Liver (tissue), 9 donors: Measurements from ENCODE around the gene PRAC1. TPM values are rescaled to one million over a fixed set of nuclear protein-coding genes. Genes with fewer than 3 reads are reported as not detected.

ENCODE experiments used
- DNase-seq: peaks from one replicate; pipeline ENCODE4 v3.0.0-alpha.2; 2017; ENCODE audit warnings: low spot score
- H3K27ac ChIP-seq, 2 donors: one replicate each; pipeline ENCODE4 v1.7.0; 2013; ENCODE audit warnings: inconsistent platforms in 2 of 2, low read length in 2 of 2, control low read depth in 1 of 2, low read depth in 1 of 2, mild to moderate bottlenecking in 1 of 2
- H3K27me3 ChIP-seq, 4 donors: one replicate each; pipeline versions ENCODE4 v1.6.1 to v1.7.0; 2013; ENCODE audit warnings: low read length in 3 of 4, inconsistent platforms in 1 of 4, mild to moderate bottlenecking in 1 of 4, moderate library complexity in 1 of 4; ENCODE audit not compliant: control insufficient read depth in 4 of 4, insufficient read depth in 4 of 4
- H3K36me3 ChIP-seq, 4 donors: one replicate each; pipeline versions ENCODE4 v1.6.1 to v1.7.0; 2013; ENCODE audit warnings: low read length in 3 of 4, mild to moderate bottlenecking in 3 of 4, low read depth in 1 of 4, moderate library complexity in 1 of 4; ENCODE audit not compliant: control insufficient read depth in 4 of 4, insufficient read depth in 3 of 4
- H3K4me1 ChIP-seq, 4 donors: one replicate each; pipeline versions ENCODE4 v1.6.1 to v1.7.0; 2013; ENCODE audit warnings: low read length in 3 of 4, mild to moderate bottlenecking in 3 of 4, moderate library complexity in 1 of 4; ENCODE audit not compliant: control insufficient read depth in 4 of 4, insufficient read depth in 4 of 4
- H3K4me3 ChIP-seq, 3 donors: one replicate each; pipeline versions ENCODE4 v1.6.1 to v1.7.0; 2013; ENCODE audit warnings: low read length in 3 of 3, control low read depth in 1 of 3, low read depth in 1 of 3, mild to moderate bottlenecking in 1 of 3
- H3K9ac ChIP-seq, 2 donors: one replicate each; pipeline ENCODE4 v1.7.0; 2013; ENCODE audit warnings: low read length in 2 of 2, mild to moderate bottlenecking in 2 of 2, moderate library complexity in 2 of 2, control low read depth in 1 of 2, low read depth in 1 of 2
- H3K9me3 ChIP-seq, 4 donors: one replicate each; pipeline versions ENCODE4 v1.6.1 to v1.7.0; 2013; ENCODE audit warnings: low read length in 3 of 4; ENCODE audit not compliant: control insufficient read depth in 4 of 4
- ATF3 ChIP-seq: IDR thresholded peaks from 2 replicates; pipeline ENCODE4 v1.6.1; 2016; ENCODE audit warnings: antibody characterized with exemption
- CTCF ChIP-seq: fragments of 150-350 bp; IDR thresholded peaks from 2 replicates; pipeline ENCODE4 v1.5.1; 2017; ENCODE audit warnings: improper control_type of control experiment, low read depth, low read length; ENCODE audit not compliant: missing input control
- EGR1 ChIP-seq, 2 donors: IDR thresholded peaks; 2 replicates each; pipeline ENCODE4 v1.6.1; 2016 to 2018; ENCODE audit warnings: antibody characterized with exemption in 2 of 2, low read depth in 2 of 2
- FOXA1 ChIP-seq: IDR thresholded peaks from 2 replicates; pipeline ENCODE4 v1.6.1; 2016; ENCODE audit warnings: antibody characterized with exemption
- FOXA2 ChIP-seq: IDR thresholded peaks from 2 replicates; pipeline ENCODE4 v1.6.1; 2016; ENCODE audit warnings: antibody characterized with exemption
- GABPA ChIP-seq, 2 donors: IDR thresholded peaks in 1 of 2; conservative IDR thresholded peaks in 1 of 2; 2 replicates each; pipeline ENCODE4 v1.6.1; 2016; ENCODE audit warnings: antibody characterized with exemption in 2 of 2, mild to moderate bottlenecking in 1 of 2, moderate library complexity in 1 of 2
- HNF4A ChIP-seq, 2 donors: conservative IDR thresholded peaks; 2 replicates each; pipeline ENCODE4 v1.6.1; 2016; ENCODE audit warnings: antibody characterized with exemption in 2 of 2, mild to moderate bottlenecking in 2 of 2
- HNF4G ChIP-seq: IDR thresholded peaks from 2 replicates; pipeline ENCODE4 v1.6.1; 2016; ENCODE audit warnings: antibody characterized with exemption
- JUND ChIP-seq, 2 donors: IDR thresholded peaks; 2 replicates each; pipeline ENCODE4 v1.6.1; 2016; ENCODE audit warnings: antibody characterized with exemption in 2 of 2
- MAX ChIP-seq: IDR thresholded peaks from 2 replicates; pipeline ENCODE4 v1.6.1; 2016; ENCODE audit warnings: antibody characterized with exemption
- NR2F2 ChIP-seq: IDR thresholded peaks from 2 replicates; pipeline ENCODE4 v1.6.1; 2016; ENCODE audit warnings: antibody characterized with exemption
- RAD21 ChIP-seq, 2 donors: IDR thresholded peaks; 2 replicates each; pipeline ENCODE4 v1.6.1; 2016; ENCODE audit warnings: antibody characterized with exemption in 2 of 2, mild to moderate bottlenecking in 2 of 2
- REST ChIP-seq: IDR thresholded peaks from 2 replicates; pipeline ENCODE4 v1.6.1; 2016; ENCODE audit warnings: antibody characterized with exemption, mild to moderate bottlenecking
- RXRA ChIP-seq, 2 donors: IDR thresholded peaks; 2 replicates each; pipeline ENCODE4 v1.6.1; 2017 to 2018; ENCODE audit warnings: antibody characterized with exemption in 2 of 2, mild to moderate bottlenecking in 1 of 2
- SP1 ChIP-seq: IDR thresholded peaks from 2 replicates; pipeline ENCODE4 v1.6.1; 2018; ENCODE audit warnings: antibody characterized with exemption, mild to moderate bottlenecking
- TAF1 ChIP-seq: conservative IDR thresholded peaks from 2 replicates; pipeline ENCODE4 v1.6.1; 2016; ENCODE audit warnings: antibody characterized with exemption, mild to moderate bottlenecking
- YY1 ChIP-seq: IDR thresholded peaks from 2 replicates; pipeline ENCODE4 v1.6.1; 2016; ENCODE audit warnings: antibody characterized with exemption, mild to moderate bottlenecking
- ZBTB33 ChIP-seq: IDR thresholded peaks from 2 replicates; pipeline ENCODE4 v1.6.1; 2016; ENCODE audit warnings: antibody characterized with exemption
- WGBS: extraction: QIAGEN DNeasy Blood & Tissue Kit; methylation state at CpG from one replicate; pipeline ENCODE4 v1.1.7; 2013; 5-methylcytosine and 5-hydroxymethylcytosine counted together
- polyA plus RNA-seq, 2 donors: library from polyadenylated mRNA; stranded (reverse) in 1 of 2; unstranded in 1 of 2; fragments of 200-250 nt in 1 of 2; fragments of >200 nt in 1 of 2; fragmentation: Nextera tagmentation in 1 of 2; extraction: Ambion mirVana in 1 of 2; gene quantifications; one replicate each; pipeline versions ENCODE4 v1.2.1 to v1.2.3, GENCODE V29; 2013 to 2015
- total RNA-seq, 2 donors: library from RNA; depleted of rRNA; stranded (reverse); fragments of >200 nt; gene quantifications; one replicate each; pipeline ENCODE4 v1.2.3, GENCODE V29; 2014
- donor health status: healthy.
- donor health status: healthy.
- donor health status: healthy.
- donor health status: healthy.
- donor health status: healthy.

Gene PRAC1
- total and polyA plus RNA-seq, 4 donors, result not detected

GRCh38 chr17:48693178-48693577, 29.1 kb downstream of the PRAC1 start:
- Histone ChIP-seq H3K36me3 (no peaks in the 10 kb centered on the region), H3K4me3 (no peak overlapping the region), H3K4me1 (no peaks in the 10 kb centered on the region), H3K27me3 (peaks cover 0 to 3% (median 1%) of the 10 kb centered on the region in 4 donors), H3K9me3 (no peaks in the 10 kb centered on the region), H3K27ac (no peak overlapping the region), H3K9ac (no peak overlapping the region)
- TF ChIP-seq FOXA1 (no peak), REST (no peak), EGR1 (IDR thresholded peaks at IDR 0.05; ENCODE audit: low read depth in 2 of 2) (no peak), ATF3 (no peak), NR2F2 (no peak), YY1 (no peak), ZBTB33 (no peak)
- 28% methylated on average over 1 of the region's 1 CpG for WGBS
- DNase-seq, result no peak

GRCh38 chr17:48692049-48692448, 30.3 kb downstream of the PRAC1 start:
- Histone ChIP-seq H3K4me3 (no peak overlapping the region), H3K36me3 (no peaks in the 10 kb centered on the region), H3K27ac (no peak overlapping the region), H3K4me1 (no peaks in the 10 kb centered on the region), H3K9ac (no peak overlapping the region), H3K9me3 (no peaks in the 10 kb centered on the region), H3K27me3 (peaks cover 0 to 3% (median 1%) of the 10 kb centered on the region in 4 donors)
- 81% methylated on average over 1 of the region's 1 CpG for WGBS
- no peak for DNase-seq
- no peak for TF ChIP-seq EGR1 (IDR thresholded peaks at IDR 0.05; ENCODE audit: low read depth in 2 of 2)
- TF ChIP-seq TAF1, result no peak
- TF ChIP-seq ATF3, result no peak
- TF ChIP-seq RXRA (IDR thresholded peaks at IDR 0.05), result no peak
- TF ChIP-seq RAD21 (IDR thresholded peaks at IDR 0.05), result no peak
- TF ChIP-seq YY1, result no peak
- no peak for TF ChIP-seq REST
- no peak for TF ChIP-seq ZBTB33
- no peak for TF ChIP-seq FOXA1
- TF ChIP-seq HNF4A (conservative IDR thresholded peaks at IDR 0.05), result no peak
- TF ChIP-seq JUND (IDR thresholded peaks at IDR 0.05), result no peak
- TF ChIP-seq MAX, result no peak
- no peak for TF ChIP-seq GABPA (IDR thresholded peaks at IDR 0.05 in 1 of 2, conservative IDR thresholded peaks at IDR 0.05 in 1 of 2)
- TF ChIP-seq HNF4G, result no peak
- no peak for TF ChIP-seq FOXA2
- no peak for TF ChIP-seq SP1
- TF ChIP-seq CTCF, result no peak
- no peak for TF ChIP-seq NR2F2
